HG02610 (cell line): ENCODE measurements around the gene DCST1.

Experiments
- ATAC-seq: cut with Tn5 transposase; IDR thresholded peaks from one replicate; pipeline ENCODE4 v1.9.1; 2021; ENCODE audit warnings: mild to moderate bottlenecking, moderate library complexity; ENCODE audit not compliant: unreplicated experiment

DCST1 gene

GRCh38 chr1:155083865-155084721 lies 50.5 kb downstream of the DCST1 start:
- ATAC-seq = peak; percentile 1

- peak; percentile 80 for ATAC-seq
Measured at GRCh38 chr1:155084722-155085503, 51.3 kb downstream of the DCST1 start.

- ATAC-seq = no peak
Measured at GRCh38 chr1:155085504-155086127, 52.0 kb downstream of the DCST1 start.

- no peak for ATAC-seq
Measured at GRCh38 chr1:155086128-155086741, 52.6 kb downstream of the DCST1 start.

- ATAC-seq = no peak
Measured at GRCh38 chr1:155086856-155087535, 53.4 kb downstream of the DCST1 start.

GRCh38 chr1:155091071-155092051 lies 57.7 kb downstream of the DCST1 start:
- ATAC-seq = no peak

- no peak for ATAC-seq
Measured at GRCh38 chr1:155092131-155092530, 58.5 kb downstream of the DCST1 start.

- ATAC-seq = no peak
Measured at GRCh38 chr1:155092641-155093040, 59.0 kb downstream of the DCST1 start.

GRCh38 chr1:155093911-155094621 lies 60.4 kb downstream of the DCST1 start:
- no peak for ATAC-seq

- ATAC-seq = no peak
Measured at GRCh38 chr1:155094622-155094948, 61.0 kb downstream of the DCST1 start.

GRCh38 chr1:155099331-155099730 lies 65.7 kb downstream of the DCST1 start:
- no peak for ATAC-seq
